Neural progenitor cell (in vitro differentiated cells): ENCODE data around the gene NOTCH3.

ENCODE experiments used
- CTCF ChIP-seq: fragments of 200-600 bp; sonication (generic); IDR thresholded peaks from 2 replicates; pipeline ENCODE4 v1.5.1; 2017; ENCODE audit warnings: antibody characterized with exemption, mild to moderate bottlenecking
- EZH2 ChIP-seq: fragments of 200-600 bp; sonication (generic); IDR thresholded peaks from 2 replicates; pipeline ENCODE4 v1.6.1; 2017; ENCODE audit warnings: antibody characterized with exemption, mild to moderate bottlenecking, moderate library complexity
- EZH2phosphoT487 ChIP-seq: fragments of 200-600 bp; sonication (generic); IDR thresholded peaks from 2 replicates; pipeline ENCODE4 v1.6.1; 2017; ENCODE audit warnings: antibody characterized with exemption

GRCh38 chr19:15194938-15195337 lies 5.9 kb downstream of the NOTCH3 start:
- TF ChIP-seq CTCF: no peak
- TF ChIP-seq EZH2: no peak
- no peak for TF ChIP-seq EZH2phosphoT487
